SHP77 treated with DMSO at 0.1 percent for 48 hours (cell line): ENCODE data around the gene TSFM.

Experiments used
- DNase-seq: peaks from one replicate; lab custom pipeline; 2025; lab: John Stamatoyannopoulos, UW

Gene TSFM

DNA sequence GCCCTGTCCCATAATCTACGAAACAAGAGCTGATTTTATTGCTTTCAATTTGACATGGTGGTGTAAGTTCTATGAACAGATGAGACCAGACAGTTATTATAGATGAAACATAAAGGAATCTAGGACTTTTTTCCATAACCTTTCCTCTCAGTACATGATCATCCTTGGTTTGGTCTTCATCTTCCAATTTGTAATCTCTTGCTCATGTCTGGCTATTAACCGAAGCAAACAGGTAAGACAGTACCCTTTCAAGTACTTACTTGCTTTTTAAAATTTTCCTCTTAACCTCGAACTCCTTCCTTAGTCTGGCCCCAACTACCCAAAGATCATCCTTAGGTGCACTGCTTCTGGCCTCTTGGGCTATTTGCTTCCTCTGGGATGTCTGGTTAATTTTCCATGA lies 36.6 kb upstream of the TSFM start:
- no peak for DNase-seq

DNA sequence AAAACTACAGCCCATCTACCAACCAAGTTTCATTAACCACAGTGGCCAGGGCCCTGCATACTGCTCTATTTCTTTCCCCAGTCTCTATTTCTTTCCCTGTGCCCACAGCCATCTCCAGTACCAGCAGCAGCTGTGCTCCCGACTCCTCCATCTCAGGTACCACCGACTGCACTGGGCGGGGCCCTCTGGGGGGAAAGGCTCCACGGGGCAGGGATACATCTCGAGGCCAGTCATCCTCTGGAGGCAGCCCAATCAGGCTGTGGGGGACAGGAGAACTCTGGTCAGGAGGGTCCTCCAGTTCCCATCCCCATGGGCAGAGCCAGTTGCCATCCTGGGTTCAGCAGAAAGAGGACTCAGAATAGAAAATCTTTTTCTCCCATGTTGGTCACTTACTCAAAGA lies 33.5 kb upstream of the TSFM start:
- no peak for DNase-seq

DNA sequence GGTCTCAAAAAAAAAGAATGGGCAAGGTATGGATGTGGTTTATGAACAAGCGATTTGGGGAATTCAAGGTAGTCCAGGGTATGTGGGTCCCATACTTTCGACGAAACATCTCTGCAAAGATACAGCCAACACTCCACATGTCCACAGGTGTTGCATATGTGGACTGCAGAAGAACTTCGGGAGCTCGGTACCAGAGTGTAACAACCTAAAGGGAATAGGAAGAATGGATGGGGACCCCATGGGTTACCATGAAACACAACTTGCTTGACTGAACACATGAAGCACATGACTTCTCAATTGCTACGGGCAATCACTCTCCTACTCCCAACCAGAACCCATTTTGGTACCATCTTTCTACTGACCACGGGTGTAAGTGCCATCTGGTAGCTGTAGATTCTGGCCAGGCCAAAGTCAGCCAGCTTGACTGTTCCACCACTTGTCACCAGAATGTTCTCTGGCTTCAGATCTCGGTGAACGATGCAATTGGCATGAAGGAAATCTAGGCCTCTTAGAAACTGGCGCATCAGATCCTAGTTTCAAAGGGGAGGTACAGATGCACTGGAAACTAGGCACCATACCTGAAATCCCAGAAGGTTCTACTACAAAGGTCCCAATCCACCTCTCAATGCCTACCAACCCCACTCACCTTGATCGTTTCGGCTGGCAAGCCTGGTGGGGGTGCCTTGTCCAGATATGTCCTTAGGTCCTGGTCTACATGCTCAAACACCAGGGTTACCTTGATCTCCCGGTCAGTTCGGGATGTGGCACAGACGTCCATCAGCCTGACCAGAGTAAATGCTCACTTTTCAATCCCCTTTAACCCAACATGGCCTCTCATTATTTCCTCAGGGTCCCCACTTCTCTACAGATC lies 31.8 kb upstream of the TSFM start:
- DNase-seq, result no peak

DNA sequence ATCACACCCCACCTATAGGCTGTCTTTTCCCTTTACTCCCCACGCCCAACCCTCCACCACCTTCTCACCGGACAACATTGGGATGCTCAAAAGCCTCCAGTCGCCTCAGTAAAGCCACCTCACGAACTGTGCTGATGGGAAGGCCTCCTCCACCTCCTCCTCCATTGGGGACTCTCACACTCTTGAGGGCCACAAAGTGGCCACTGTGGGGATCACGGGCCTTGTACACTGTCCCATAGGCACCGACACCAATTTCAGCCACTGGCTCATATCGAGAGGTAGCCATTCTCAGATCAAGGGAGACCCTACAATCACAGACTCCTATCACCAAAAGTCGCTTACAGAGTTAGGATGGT lies 31.2 kb upstream of the TSFM start:
- no peak for DNase-seq

DNA sequence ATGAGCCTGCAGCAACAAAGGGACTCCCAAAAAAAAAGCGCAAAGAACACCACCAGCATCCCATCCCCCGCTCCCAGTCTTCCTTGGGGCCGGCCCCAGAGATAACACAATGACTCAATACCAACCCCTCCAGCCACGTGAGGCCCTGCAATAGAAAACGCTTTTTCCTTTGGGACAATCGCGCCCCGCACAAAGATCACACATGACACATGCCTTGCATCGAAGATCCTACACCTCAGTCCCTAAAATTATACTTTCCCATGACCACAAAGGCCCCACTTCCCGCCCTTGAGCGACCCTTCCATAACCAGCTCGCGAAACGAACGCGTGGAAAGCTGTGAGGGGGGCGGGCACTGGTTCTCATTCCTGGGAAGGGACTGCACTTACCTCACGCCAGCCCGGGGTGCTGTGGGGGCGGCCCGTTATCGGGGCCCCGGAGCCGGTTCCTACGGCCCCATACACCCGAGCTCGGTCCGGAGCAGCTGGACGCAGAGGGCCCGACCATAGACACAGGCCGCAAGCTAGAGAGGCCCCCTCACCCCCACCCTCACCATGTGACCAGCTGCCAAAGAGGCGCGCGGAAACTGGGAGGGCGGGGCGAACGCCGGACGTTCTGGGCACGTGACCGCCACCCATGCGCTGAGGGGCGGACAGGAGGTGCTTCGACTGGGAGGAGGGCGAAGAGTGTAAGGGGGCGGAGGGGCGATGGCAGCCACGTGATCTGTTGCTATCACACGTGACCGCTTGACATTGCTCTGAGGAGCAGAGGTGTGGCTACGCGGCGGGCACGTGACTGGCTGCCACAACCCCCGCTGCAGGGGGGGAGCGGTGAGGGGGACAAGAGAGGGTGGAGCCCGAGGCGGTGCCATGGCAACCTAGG lies 30.6 kb upstream of the TSFM start, which contains the start of gene CDK4:
CDK4 (minus strand) TSS at position 523 of the 880 bp plus-strand sequence. CDS start 593 bp downstream, outside the sequence.
- peak; percentile 99 for DNase-seq

DNA sequence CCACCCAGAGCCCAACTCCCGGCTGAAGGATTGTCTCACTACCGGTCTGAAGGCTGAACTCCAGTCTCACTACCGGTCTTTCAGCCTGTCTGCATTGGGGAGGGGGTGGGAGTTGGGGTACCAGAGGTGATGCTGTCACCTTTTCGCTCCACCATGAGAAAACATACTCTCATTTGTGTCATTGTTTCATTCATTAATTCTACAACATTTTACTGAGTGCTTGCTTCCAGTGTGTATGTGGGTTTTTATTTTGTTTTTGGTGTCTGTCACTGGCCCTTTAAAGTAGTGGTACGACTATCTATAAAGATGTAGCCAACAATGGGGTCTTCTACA lies 30.0 kb upstream of the TSFM start:
- DNase-seq, result no peak

DNA sequence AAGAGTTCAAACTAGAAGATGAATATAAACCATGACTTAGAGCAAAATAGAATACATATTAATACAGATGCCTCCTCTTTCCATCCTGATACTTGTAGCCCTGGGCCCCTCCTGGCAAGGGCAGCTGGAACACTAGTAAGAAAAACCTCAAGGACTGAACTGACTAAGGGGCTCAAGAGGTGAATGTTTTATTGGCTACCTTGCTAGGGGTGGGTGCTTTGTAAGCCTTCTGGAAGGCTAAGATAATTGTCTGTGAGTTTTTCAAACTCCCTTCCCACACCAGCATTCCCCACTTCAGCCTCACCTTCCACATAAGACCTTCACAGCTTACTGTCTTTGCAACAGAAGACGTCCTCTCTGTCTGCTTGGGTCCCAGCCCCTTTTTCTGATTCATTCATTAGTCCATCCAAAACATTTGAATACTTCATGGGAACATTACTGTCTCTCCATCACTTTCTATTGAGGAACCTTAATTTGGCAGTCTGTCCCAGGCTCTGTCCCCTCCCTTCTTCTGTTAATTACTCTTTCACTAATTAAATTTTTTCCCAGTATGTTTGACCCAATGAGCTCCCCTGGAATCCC lies 28.7 kb upstream of the TSFM start:
- no peak for DNase-seq

DNA sequence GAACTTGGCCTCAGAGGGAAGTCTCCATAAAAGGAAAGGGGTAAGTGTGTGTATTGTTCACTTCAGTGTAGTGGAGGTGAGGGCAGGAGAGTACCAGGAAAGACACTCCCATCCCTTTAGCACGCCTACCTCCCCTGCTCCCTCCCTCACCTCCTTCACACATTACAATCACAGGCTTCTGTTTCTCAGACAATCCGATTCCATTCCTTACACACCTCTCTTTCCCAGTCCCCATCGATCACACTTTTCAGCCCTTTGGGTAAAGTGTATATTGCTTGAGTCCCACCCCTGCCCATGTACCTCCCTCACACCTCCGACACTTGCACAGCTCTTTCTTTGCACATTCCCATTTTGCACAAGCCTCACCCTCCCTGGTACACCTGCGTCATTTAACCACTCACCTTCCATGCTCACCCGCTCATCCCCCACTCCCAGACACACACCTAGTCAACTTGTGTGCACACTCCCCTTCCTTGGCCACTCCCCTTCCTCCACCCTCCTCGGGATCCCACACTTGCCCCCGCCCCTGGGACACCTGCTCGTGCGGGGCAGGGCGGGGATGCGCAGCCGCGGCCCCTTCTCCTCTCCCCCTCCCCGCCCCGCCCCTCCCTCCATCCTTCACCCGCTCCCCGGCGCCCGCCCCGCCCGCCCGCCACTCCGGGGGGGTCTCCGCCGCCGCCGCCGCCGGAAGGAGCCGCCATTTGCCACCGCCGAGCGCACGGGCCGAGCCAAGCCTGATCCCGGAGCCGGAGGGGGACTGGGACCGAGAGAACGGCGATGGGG lies 28.0 kb upstream of the TSFM start, which contains the start of gene MARCHF9:
MARCHF9 (plus strand) TSS at position 693 of the 783 bp plus-strand sequence. CDS start 426 bp downstream, outside the sequence.
- peak; percentile 28 for DNase-seq

DNA sequence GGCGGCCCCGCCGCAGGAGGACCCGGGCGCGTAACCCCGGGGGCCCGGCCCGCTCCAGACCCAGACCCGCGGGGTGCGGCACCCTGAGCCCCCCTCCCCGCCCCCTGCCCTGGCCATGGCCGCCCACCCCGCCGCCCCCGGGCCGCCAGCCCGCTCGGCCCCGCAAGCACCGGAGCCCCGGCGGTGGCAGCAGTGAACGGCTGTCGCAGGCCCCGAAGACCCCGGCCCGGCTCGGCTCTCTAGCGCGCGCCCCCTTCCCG lies 27.5 kb upstream of the TSFM start:
- DNase-seq, result no peak

DNA sequence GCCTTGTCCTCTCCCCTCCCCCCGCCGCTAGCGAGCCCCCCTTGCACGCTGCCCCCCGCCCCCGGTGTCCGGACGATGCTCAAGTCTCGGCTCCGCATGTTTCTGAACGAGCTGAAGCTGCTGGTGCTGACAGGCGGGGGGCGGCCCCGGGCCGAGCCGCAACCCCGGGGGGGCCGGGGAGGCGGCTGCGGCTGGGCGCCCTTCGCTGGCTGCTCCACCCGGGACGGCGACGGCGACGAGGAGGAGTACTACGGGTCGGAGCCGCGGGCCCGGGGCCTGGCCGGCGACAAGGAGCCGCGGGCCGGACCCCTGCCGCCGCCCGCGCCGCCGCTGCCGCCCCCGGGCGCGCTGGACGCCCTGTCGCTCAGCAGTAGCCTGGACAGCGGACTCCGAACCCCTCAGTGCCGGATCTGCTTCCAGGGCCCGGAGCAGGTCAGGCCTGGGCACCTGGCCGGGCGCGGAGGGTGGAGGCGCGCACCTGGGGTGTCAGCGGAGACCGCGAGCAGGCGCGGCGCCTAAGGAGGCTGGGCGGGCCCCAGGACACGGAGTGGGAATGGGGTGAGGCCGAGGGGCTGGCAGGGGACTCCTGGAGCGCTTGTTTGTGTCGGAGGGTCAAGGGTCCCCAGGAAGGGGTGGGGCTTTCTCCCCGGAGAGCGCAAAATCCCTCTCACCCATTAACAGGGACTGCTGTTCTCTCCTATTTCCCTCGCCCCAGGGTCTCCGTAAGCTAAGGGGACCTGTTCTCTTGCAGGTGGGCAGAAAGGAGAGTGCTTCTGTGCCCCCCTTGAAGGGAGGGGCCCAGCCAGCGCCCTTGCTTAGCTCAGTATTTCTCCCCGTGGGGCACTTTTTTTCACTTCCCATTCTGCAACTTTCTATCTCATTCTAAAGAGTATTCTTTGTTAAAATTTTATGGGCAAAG lies 26.9 kb upstream of the TSFM start:
- DNase-seq, result no peak

DNA sequence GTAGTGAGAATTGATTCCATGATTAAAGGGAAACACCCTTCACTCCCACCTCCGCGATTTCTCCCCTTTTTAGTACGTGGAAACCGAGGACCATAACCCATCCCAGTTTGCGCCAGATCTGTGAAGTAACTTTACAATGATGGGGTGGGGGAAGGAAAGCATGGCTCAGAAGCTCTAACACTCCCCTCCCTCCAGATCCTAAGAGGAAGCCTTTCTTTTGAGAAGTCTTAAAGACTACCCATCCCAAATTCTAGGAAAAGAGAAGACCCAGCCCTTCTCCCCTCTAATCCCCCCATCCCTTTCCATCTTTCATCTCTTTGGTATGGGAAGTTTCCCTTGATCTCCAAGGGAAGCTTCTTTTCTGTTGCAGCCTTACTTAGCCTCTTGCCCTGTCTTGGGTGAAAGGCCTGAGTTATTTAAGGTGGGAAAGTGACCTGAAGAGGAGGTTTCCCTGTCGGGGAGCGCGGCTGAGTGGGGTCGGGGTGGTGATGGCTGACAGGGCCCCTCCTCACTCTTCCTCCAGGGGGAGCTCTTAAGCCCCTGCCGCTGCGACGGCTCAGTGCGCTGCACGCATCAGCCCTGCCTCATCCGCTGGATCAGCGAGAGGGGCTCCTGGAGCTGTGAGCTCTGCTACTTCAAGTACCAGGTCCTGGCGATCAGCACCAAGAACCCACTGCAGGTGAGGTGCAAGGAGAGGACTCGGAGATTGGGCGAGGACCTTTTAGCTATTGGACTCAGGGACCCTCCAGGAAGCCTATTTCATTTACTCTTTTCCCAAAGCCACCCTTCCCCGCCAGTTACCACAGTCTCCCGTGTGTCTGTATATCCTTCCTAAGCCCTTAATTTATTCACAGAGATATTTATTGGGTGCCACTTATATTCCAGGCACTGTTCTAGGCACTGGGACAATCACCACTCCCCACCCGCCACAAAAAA lies 25.9 kb upstream of the TSFM start:
- no peak for DNase-seq

DNA sequence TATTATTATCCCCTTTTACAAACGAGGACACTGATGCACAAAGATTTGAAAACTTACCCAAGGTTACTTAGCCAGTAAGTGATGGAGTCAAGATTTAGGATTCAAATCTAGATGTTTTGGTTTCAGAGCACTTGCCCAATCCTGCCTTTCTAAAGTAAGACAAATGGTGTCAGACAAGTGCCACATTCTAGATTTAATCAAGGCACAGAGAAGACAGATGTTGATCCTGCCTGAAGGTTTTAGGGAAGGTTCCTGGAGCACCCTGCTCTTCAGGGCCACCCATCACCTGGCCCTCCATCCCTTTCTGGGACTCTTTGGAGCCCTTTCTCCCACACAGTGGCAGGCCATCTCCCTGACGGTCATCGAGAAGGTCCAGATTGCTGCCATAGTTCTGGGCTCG lies 24.8 kb upstream of the TSFM start:
- DNase-seq, result no peak

DNA sequence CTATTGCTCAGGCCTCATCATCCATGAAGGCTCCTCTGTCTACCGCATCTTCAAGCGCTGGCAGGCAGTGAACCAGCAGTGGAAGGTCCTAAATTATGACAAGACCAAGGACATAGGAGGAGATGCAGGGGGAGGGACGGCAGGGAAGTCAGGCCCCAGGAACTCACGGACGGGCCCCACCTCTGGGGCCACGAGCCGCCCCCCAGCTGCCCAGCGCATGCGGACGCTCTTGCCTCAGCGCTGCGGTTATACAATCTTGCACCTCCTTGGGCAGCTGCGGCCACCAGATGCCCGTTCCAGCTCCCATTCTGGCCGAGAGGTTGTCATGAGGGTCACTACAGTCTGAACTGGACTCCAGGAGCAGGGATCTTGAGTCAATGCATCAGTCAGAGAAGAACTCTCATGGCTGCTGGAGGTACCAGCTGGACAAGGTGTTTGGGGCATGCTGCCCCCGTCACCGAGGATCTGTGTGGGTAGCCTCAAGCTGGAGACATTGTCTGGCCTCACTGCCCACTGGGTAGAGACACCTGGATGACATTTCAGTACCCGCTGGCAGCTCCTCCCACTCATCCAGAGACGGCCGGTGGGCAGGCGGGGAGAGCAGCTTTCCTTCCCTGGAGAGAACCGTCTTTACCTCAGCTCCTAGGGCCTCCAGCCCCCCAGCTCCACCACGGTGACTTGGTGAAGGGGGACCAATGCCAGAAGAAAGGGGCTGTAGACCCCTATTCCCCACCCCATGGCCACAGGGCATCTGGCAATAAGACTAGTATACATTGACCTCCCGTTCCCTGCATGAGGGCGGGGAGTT lies 23.8 kb upstream of the TSFM start:
- DNase-seq, result no peak

DNA sequence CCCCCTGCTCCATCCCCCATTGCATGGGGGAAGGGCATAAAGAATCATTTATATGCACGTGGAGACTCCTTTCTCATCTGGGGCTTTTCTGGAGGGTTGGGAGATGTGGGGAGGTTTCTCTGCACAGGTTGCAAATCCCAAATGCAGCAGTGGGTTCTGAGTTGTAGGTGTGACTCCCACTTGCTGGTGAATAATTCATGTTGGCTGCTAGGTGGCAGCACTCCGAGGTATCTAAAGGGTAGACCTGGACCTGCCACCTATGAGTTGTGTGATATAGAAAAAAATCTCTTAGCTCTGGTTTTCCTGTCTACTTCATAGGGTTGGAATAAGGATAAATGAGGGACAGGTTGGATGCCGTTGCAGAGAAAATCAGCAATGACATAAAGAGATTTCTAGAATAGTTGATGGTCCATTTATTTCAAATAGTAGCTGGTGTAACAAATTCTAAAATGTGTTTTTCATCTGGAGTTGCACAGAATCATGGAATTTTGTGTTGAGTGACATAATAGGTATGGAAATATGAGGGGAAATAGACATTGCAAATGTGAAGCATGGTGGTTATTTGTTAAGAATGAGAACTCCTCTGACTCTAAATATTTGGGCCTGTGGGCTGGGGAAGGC lies 23.1 kb upstream of the TSFM start:
- DNase-seq, result no peak

DNA sequence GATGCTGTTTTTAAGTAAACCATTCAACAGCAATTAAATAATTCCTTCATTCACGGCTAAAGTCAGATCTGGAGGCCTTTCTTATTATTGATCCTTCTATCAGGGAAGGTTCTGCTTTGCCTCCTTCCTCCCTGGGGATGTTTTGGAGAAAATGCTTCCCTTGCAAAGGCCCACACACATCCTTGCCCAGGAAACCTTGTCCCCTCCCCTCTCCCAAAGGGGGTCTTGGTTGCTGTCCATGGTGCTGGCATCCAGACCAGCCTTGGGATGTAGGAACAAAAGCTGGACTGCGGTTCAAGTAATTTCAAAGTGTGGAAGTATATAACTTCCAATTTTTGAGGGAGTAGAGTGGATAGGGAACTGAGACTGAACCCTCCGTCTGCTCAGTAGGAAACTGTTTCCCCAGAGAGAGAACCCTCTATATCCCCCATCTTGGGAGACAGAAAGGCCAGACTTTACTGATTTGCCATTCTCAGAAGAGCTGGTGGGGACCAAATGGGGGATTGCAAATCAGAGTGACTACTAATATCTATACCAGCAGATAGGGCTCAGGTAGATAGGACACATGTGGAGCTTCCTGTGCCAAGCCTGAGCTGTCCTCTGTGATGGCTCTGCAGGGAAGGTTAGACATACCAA lies 22.1 kb upstream of the TSFM start:
- DNase-seq, result no peak

DNA sequence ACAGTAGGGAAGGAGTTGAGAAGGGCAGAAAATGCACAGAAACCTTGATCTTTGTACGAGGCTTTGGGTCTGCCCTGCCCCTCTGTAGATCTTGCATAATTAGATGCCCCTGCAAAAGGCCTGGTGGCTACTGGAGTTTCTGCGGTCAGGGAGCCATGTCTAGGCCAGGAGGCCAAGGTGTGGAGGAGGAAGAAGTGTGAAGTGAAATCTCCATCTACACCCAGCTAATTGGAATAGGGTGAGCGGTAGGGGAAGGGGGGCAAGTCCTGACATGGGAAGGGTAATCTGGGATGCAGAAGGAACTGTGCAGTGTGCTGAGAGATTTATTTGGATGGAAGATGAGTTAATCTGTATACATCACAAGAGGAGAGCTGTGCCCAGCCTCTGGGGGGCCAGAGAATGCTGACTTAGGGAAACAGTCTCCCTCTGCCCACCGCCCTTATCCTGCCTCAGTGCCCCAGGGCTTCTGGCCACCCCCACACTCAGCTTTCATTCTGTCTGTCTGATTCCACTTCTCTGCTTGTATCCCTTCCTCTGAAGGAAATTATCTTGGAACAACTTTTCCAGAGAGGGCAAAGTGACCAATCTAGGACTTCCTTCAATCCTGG lies 21.1 kb upstream of the TSFM start:
- DNase-seq, result no peak

DNA sequence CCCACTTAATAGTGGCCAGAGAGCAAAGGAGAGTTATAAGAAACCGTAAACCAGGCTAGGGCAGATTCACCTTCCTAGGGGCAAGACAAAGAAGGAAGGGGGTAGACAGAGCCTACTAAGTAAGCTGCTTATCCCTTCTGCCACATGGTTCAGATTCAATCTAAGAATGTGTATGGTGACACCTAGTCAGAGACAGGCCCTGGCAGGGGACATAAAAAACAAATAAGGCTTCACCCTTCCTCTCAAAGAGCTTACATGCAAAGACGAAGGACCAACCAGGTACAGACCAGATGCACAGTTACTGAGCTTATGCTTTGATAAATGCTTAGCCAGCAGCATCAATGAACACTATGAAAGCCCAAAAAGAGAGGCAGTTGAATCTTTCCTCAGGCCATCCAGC lies 20.1 kb upstream of the TSFM start:
- DNase-seq, result no peak
